H1 (cell line): ENCODE results near the gene SKAP1. TPM values are rescaled to one million over a fixed set of nuclear protein-coding genes. Genes with fewer than 3 reads are reported as not detected.

Experiments used
- CTCF ChIA-PET: fragments of 300-600 bp; sonication (Branson Sonifier 250); formaldehyde crosslinking; loops from one replicate; lab custom pipeline; 2021; ENCODE audit not compliant: partially characterized antibody; lab: Charles Lee
- POLR2A ChIA-PET: fragments of 300-600 bp; sonication (Branson Sonifier 250); formaldehyde crosslinking; loops from one replicate; lab custom pipeline; 2021; ENCODE audit warnings: inconsistent platforms; ENCODE audit not compliant: partially characterized antibody; lab: Charles Lee
- DNase-seq, 2 experiments: peaks; one replicate each; pipeline versions ENCODE4 v3.0.0 to v3.0.0-alpha.2; 2010 to 2022; ENCODE audit warnings: low spot score in 2 of 2, low read depth in 1 of 2, mixed read lengths in 1 of 2
- FAIRE-seq: peaks from 2 replicates; lab custom pipeline; 2011; peaks lifted over from hg19 to GRCh38; lab: Jason Lieb, UNC
- H2AFZ ChIP-seq: 2 replicates; pipeline ENCODE4 v1.8.1; 2012; ENCODE audit warnings: low read length, inconsistent platforms
- H2AK5ac ChIP-seq: 2 replicates; pipeline ENCODE4 v1.6.1; 2013; ENCODE audit warnings: low read depth, low read length
- H2BK120ac ChIP-seq: replicated peaks from 2 replicates; pipeline ENCODE3; 2013; ENCODE audit warnings: low read depth, low read length, inconsistent platforms
- H2BK12ac ChIP-seq: 2 replicates; pipeline ENCODE4 v1.6.1; 2013; ENCODE audit warnings: low read depth, low read length
- H2BK15ac ChIP-seq: 2 replicates; pipeline ENCODE4 v1.6.1; 2013; ENCODE audit warnings: low read length
- H2BK20ac ChIP-seq: 2 replicates; pipeline ENCODE4 v1.6.1; 2013; ENCODE audit warnings: low read length
- H2BK5ac ChIP-seq: 2 replicates; pipeline ENCODE4 v1.6.1; 2013; ENCODE audit warnings: low read depth, low read length
- H3K14ac ChIP-seq: 2 replicates; pipeline ENCODE4 v1.6.1; 2013; ENCODE audit warnings: inconsistent platforms; ENCODE audit not compliant: insufficient read length
- H3K18ac ChIP-seq: 2 replicates; pipeline ENCODE4 v1.6.1; 2013; ENCODE audit warnings: low read length; ENCODE audit errors: extremely low read depth
- H3K23ac ChIP-seq: 2 replicates; pipeline ENCODE4 v1.6.1; 2013; ENCODE audit warnings: inconsistent platforms; ENCODE audit not compliant: insufficient read length
- H3K23me2 ChIP-seq: 2 replicates; pipeline ENCODE4 v1.6.1; 2013; ENCODE audit warnings: low read depth, low read length
- H3K27ac ChIP-seq: 2 replicates; pipeline ENCODE4 v1.6.1; 2011; ENCODE audit warnings: low read depth, low read length, inconsistent platforms
- H3K27me3 ChIP-seq, 4 experiments: replicated peaks in 1 of 4; 1 replicate in 1 of 4; 2 replicates in 3 of 4; pipeline versions ENCODE4 v1.6.1 to v1.8.1; 2011 to 2013; ENCODE audit warnings: low read length in 3 of 4, mild to moderate bottlenecking in 3 of 4, inconsistent platforms in 2 of 4, mixed read lengths in 2 of 4, moderate library complexity in 1 of 4; ENCODE audit not compliant: control insufficient read depth in 3 of 4, insufficient read depth in 3 of 4; ENCODE audit errors: extremely low read depth in 1 of 4
- H3K36me3 ChIP-seq, 4 experiments: 2 replicates each; pipeline versions ENCODE4 v1.6.1 to v1.8.1; 2011 to 2013; ENCODE audit warnings: mild to moderate bottlenecking in 4 of 4, low read length in 3 of 4, moderate library complexity in 2 of 4, control low read depth in 1 of 4, inconsistent platforms in 1 of 4; ENCODE audit not compliant: insufficient read depth in 4 of 4, control insufficient read depth in 2 of 4
- H3K4ac ChIP-seq: replicated peaks from 2 replicates; pipeline ENCODE3; 2013; ENCODE audit warnings: low read length, low read depth, mixed read lengths, inconsistent platforms; ENCODE audit not compliant: insufficient read length
- H3K4me1 ChIP-seq, 4 experiments: replicated peaks in 1 of 4; 1 replicate in 1 of 4; 2 replicates in 3 of 4; pipeline versions ENCODE4 v1.6.1 to v1.8.1; 2011 to 2013; ENCODE audit warnings: low read length in 3 of 4, inconsistent platforms in 2 of 4, mixed read lengths in 1 of 4; ENCODE audit not compliant: insufficient read depth in 4 of 4, control insufficient read depth in 3 of 4
- H3K4me2 ChIP-seq, 2 experiments: 2 replicates each; pipeline versions ENCODE4 v1.6.1 to v1.8.1; 2011 to 2013; ENCODE audit warnings: low read depth in 2 of 2, low read length in 2 of 2, control low read depth in 1 of 2, inconsistent platforms in 1 of 2, mild to moderate bottlenecking in 1 of 2; ENCODE audit not compliant: insufficient read depth in 1 of 2
- H3K4me3 ChIP-seq, 4 experiments: fragments of 200-600, 300-600 bp in 1 of 4; sonication (generic), shearing (Covaris generic), sonication (Bioruptor Twin) in 1 of 4; 2 replicates each; pipeline versions ENCODE4 v1.5.1 to v1.8.1; 2011 to 2016; ENCODE audit warnings: low read length in 4 of 4, low read depth in 3 of 4, control low read depth in 2 of 4, inconsistent platforms in 2 of 4, mild to moderate bottlenecking in 2 of 4, mixed read lengths in 1 of 4, moderate library complexity in 1 of 4; ENCODE audit not compliant: insufficient read depth in 2 of 4; ENCODE audit errors: extremely low read depth in 1 of 4
- H3K56ac ChIP-seq: replicated peaks from 2 replicates; pipeline ENCODE3; 2013; ENCODE audit warnings: low read depth, mild to moderate bottlenecking, mixed read lengths, low read length, inconsistent platforms; ENCODE audit not compliant: insufficient read length
- H3K79me1 ChIP-seq: 2 replicates; pipeline ENCODE4 v1.6.1; 2013; ENCODE audit warnings: low read depth, low read length, control low read depth
- H3K79me2 ChIP-seq, 2 experiments: 2 replicates each; pipeline versions ENCODE4 v1.6.1 to v1.8.1; 2012 to 2013; ENCODE audit warnings: low read length in 2 of 2, mild to moderate bottlenecking in 2 of 2, inconsistent platforms in 1 of 2; ENCODE audit not compliant: insufficient read depth in 2 of 2, control insufficient read depth in 1 of 2
- H3K9ac ChIP-seq, 4 experiments: replicated peaks in 1 of 4; 1 replicate in 1 of 4; 2 replicates in 3 of 4; pipeline versions ENCODE4 v1.6.1 to v1.8.1; 2011 to 2013; ENCODE audit warnings: low read depth in 3 of 4, low read length in 3 of 4, control low read depth in 2 of 4, mild to moderate bottlenecking in 2 of 4, moderate library complexity in 2 of 4, inconsistent platforms in 1 of 4; ENCODE audit errors: extremely low read depth in 1 of 4
- H3K9me3 ChIP-seq, 2 experiments: 2 replicates each; pipeline versions ENCODE4 v1.6.1 to v1.8.1; 2012 to 2013; ENCODE audit warnings: mild to moderate bottlenecking in 2 of 2, moderate library complexity in 2 of 2, control low read depth in 1 of 2, inconsistent platforms in 1 of 2, low read depth in 1 of 2, low read length in 1 of 2, mixed read lengths in 1 of 2; ENCODE audit not compliant: insufficient read depth in 2 of 2
- H4K20me1 ChIP-seq, 2 experiments: replicated peaks in 1 of 2; 2 replicates each; pipeline versions ENCODE3 to v1.8.1; 2011 to 2013; ENCODE audit warnings: inconsistent platforms in 2 of 2, low read length in 2 of 2, mild to moderate bottlenecking in 1 of 2; ENCODE audit not compliant: insufficient read depth in 2 of 2, control insufficient read depth in 1 of 2
- H4K5ac ChIP-seq: 2 replicates; pipeline ENCODE4 v1.6.1; 2013; ENCODE audit warnings: low read length, low read depth, mixed read lengths, inconsistent platforms; ENCODE audit not compliant: insufficient read length
- H4K8ac ChIP-seq: 2 replicates; pipeline ENCODE4 v1.8.0; 2013; ENCODE audit warnings: mild to moderate bottlenecking, moderate library complexity, low read length, inconsistent platforms; ENCODE audit not compliant: insufficient read depth; ENCODE audit errors: extremely low read depth
- H4K91ac ChIP-seq: replicated peaks from 2 replicates; pipeline ENCODE3; 2013; ENCODE audit warnings: low read length, mixed read lengths, inconsistent platforms; ENCODE audit not compliant: insufficient read length
- POLR2A ChIP-seq, 2 experiments: IDR thresholded peaks; 1 replicate in 1 of 2; 2 replicates in 1 of 2; pipeline ENCODE4 v1.6.1; 2011; ENCODE audit warnings: low read depth in 2 of 2, low read length in 2 of 2, mild to moderate bottlenecking in 2 of 2; ENCODE audit errors: control extremely low read depth in 1 of 2
- TEAD4 ChIP-seq: IDR thresholded peaks from 2 replicates; pipeline ENCODE4 v1.6.1; 2012; ENCODE audit warnings: low read depth, low read length, inconsistent platforms, mixed read lengths
- WGBS, 2 experiments: shearing (Covaris generic) in 1 of 2; methylation state at CpG; one replicate each; pipeline versions ENCODE4 v1.1.6 to v1.1.7; 2013 to 2015; ENCODE audit warnings: low lambda C conversion rate in 2 of 2, mixed read lengths in 2 of 2, inconsistent platforms in 1 of 2, low coverage in 1 of 2, missing lambda C conversion rate in 1 of 2; ENCODE audit not compliant: insufficient replicate concordance in 2 of 2, insufficient coverage in 1 of 2, insufficient read length in 1 of 2; ENCODE audit errors: extremely low coverage in 1 of 2, missing lambda C conversion rate in 1 of 2; 5-methylcytosine and 5-hydroxymethylcytosine counted together
- polyA plus RNA-seq, 7 experiments: library from polyadenylated mRNA; depleted of rRNA in 3 of 7; stranded (reverse) in 5 of 7; unstranded in 2 of 7; fragments of >200 nt in 5 of 7; fragments of 200-250 nt in 2 of 7; gene quantifications; 1 replicate in 5 of 7; 2 replicates in 1 of 7; 4 replicates in 1 of 7; pipeline versions ENCODE4 v1.2.1 to v1.2.3, GENCODE V29; 2011 to 2013; ENCODE audit warnings: missing spikeins in 2 of 7, mixed read lengths in 2 of 7
- total RNA-seq: library from RNA; stranded (reverse); fragmentation: NEBNext Ultra II Directional; extraction: Animal tissue kit (Norgen Biotek cat#: 25700); gene quantifications from 2 replicates; pipeline ENCODE4 v1.2.1, GENCODE V29; 2021

The SKAP1 gene
- total and polyA plus RNA-seq, 2 of the 8 experiments (the other 6 are each of a cell fraction or from before 2014, with no cell fraction given): not detected

GRCh38 chr17:48169926-48170325 is 260.1 kb downstream of the SKAP1 start:
- Histone ChIP-seq H3K23ac (no peak overlapping the region), H3K4me1 (no peaks in the 10 kb centered on the region), H3K79me2 (no peaks in the 10 kb centered on the region), H3K36me3 (no peaks in the 10 kb centered on the region), H3K18ac (no peak overlapping the region), H2AK5ac (no peak overlapping the region), H3K14ac (no peak overlapping the region), H3K4me3 (no peak overlapping the region), H2BK15ac (no peak overlapping the region), H3K27me3 (peaks cover 0 to 4% (median 1%) of the 10 kb centered on the region in 4 experiments; a peak in 4 of 7 replicates), H3K23me2 (no peaks in the 10 kb centered on the region), H4K20me1 (no peaks in the 10 kb centered on the region), H2BK20ac (no peak overlapping the region), H2AFZ (no peak overlapping the region), H3K56ac (no peak overlapping the region), H3K27ac (no peak overlapping the region), H4K8ac (no peak overlapping the region), H4K91ac (no peak overlapping the region), H3K4me2 (no peak overlapping the region), H2BK120ac (no peak overlapping the region), H3K79me1 (no peaks in the 10 kb centered on the region), H2BK12ac (no peak overlapping the region), H4K5ac (no peak overlapping the region), H3K9me3 (no peaks in the 10 kb centered on the region), H2BK5ac (no peak overlapping the region), H3K4ac (no peak overlapping the region), H3K9ac (no peak overlapping the region)
- FAIRE-seq (no peak), DNase-seq (no peak)
- 91% methylated on average over 1 of the region's 1 CpG; no CpG with 5 or more reads in 1 of the 2 experiments for WGBS, 2 experiments
- TF ChIP-seq TEAD4 (no peak), POLR2A (IDR thresholded peaks at IDR 0.05; ENCODE audit: control extremely low read depth in 1 of 2, low read depth in 2 of 2, low read length in 2 of 2) (no peak)
- CTCF ChIA-PET: interaction anchor here (0.9 to 4.4 kb wide), 2 partner anchors 11 to 84 kb away, joined by 3 to 29 read pairs; no protein-coding TSS in a partner anchor
- POLR2A ChIA-PET: no interaction called here
